NT2/D1 (cell line): ENCODE measurements around the gene DHH.

Source experiments
- YY1 ChIP-seq: IDR thresholded peaks from 2 replicates; pipeline ENCODE4 v1.6.1; 2011; ENCODE audit not compliant: insufficient read length, insufficient read depth
- ZNF274 ChIP-seq: IDR thresholded peaks from 2 replicates; pipeline ENCODE4 v1.6.1; 2011; ENCODE audit warnings: mild to moderate bottlenecking, low read depth, low read length

DNA sequence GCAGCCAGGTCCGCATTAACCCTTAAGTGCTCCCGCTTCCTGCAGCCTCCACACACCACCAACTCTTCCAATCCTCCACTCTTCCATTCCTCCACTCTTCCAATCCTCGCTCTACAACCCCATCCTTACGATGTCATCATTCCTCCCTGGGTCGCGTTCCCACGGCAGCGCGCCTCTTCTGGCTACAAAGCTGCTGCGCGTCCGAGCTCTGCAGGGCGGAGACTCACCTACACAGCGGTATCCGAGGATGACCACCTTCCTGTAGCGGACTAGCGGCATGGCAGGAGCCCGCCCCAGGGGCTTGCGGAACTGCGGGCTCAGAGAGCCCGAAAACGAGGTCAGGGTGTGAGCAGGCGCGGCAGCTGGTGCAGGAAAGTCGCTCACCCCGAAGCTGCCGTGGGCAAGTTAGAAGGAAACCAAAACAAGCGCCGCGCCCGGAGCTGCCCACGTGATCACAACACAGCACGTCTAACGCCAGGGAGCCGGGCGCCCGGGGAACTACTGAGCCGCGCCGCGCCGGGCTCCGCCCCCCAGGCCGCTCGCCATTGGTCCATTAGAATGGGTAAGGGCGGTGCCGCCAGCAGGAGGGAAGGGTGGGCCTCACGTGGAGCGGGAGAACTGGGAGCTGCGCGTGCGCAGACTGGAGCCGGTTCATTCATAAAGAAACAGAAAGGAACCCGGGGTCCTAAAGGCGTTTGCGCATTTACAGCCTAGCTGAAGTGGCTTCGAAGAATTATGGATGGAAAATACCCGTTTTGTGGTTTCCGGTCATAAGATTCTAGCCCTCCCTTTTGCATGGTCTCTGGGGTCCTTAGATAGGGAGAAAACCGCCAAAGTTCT, 24.9 kb downstream of the DHH start, which contains the start of gene RHEBL1:
- TF ChIP-seq ZNF274, result no peak
- TF ChIP-seq YY1, result no peak
